HL-60 (cell line): ENCODE results near the gene GPRC5B.

Source experiments
- DNase-seq, 2 experiments: peaks; one replicate each; pipeline ENCODE4 v3.0.0-alpha.2; 2010 to 2020; ENCODE audit warnings: low read depth in 1 of 2, low spot score in 1 of 2
- H3K27ac ChIP-seq: fragments of 250-450 bp; sonication (Bioruptor Pico); replicated peaks from 2 replicates; pipeline ENCODE4 v1.5.1; 2020; ENCODE audit warnings: mild to moderate bottlenecking, moderate library complexity
- H3K27me3 ChIP-seq: fragments of 250-450 bp; sonication (Bioruptor Pico); 2 replicates; pipeline ENCODE4 v1.5.1; 2021; ENCODE audit warnings: mild to moderate bottlenecking, moderate library complexity; ENCODE audit not compliant: insufficient read depth, poor library complexity, severe bottlenecking
- H3K4me3 ChIP-seq: replicated peaks from 2 replicates; pipeline ENCODE4 v1.5.1; 2011; ENCODE audit warnings: mild to moderate bottlenecking, control low read depth, low read length; ENCODE audit not compliant: insufficient read depth
- CTCF ChIP-seq: IDR thresholded peaks from one replicate; pipeline ENCODE4 v1.5.1; 2011; ENCODE audit warnings: low read length, control low read depth, inconsistent platforms; ENCODE audit not compliant: insufficient read depth
- GABPA ChIP-seq: IDR thresholded peaks from 2 replicates; pipeline ENCODE4 v1.6.1; 2012; ENCODE audit warnings: low read depth
- POLR2AphosphoS5 ChIP-seq: IDR thresholded peaks from 2 replicates; pipeline ENCODE4 v1.6.1; 2012; ENCODE audit warnings: low read depth
- REST ChIP-seq: IDR thresholded peaks from 2 replicates; pipeline ENCODE4 v1.6.1; 2012; ENCODE audit warnings: low read depth; ENCODE audit not compliant: insufficient replicate concordance
- SPI1 ChIP-seq: IDR thresholded peaks from 2 replicates; pipeline ENCODE4 v1.6.1; 2012; ENCODE audit warnings: low read depth, mild to moderate bottlenecking, borderline replicate concordance

GPRC5B gene

GRCh38 chr16:19831678-19832077, 53.0 kb downstream of the GPRC5B start:
- no peak for TF ChIP-seq CTCF
- no peak for TF ChIP-seq GABPA
- TF ChIP-seq SPI1 = no peak
- no peak for TF ChIP-seq REST
- TF ChIP-seq POLR2AphosphoS5 = no peak
- DNase-seq = no peak
- Histone ChIP-seq H3K27ac (no peak overlapping the region), H3K4me3 (no peak overlapping the region), H3K27me3 (no peaks in the 10 kb centered on the region)

GRCh38 chr16:19830902-19831560, 53.6 kb downstream of the GPRC5B start:
- H3K27ac ChIP-seq = no peak overlapping the region
- peak; percentile 13; the same call in 1 of the 2 replicates for TF ChIP-seq SPI1
- TF ChIP-seq REST = no peak
- DNase-seq = peak in 1 of 2 experiments; percentile 50
- H3K27me3 ChIP-seq = no peaks in the 10 kb centered on the region
- no peak overlapping the region for H3K4me3 ChIP-seq

- Histone ChIP-seq H3K4me3 (no peak overlapping the region), H3K27me3 (no peaks in the 10 kb centered on the region), H3K27ac (no peak overlapping the region)
- DNase-seq = no peak
- no peak for TF ChIP-seq SPI1
These were observed 54.6 kb downstream of the GPRC5B start for GRCh38 chr16:19829844-19830692.

- Histone ChIP-seq H3K4me3 (no peak overlapping the region), H3K27me3 (no peaks in the 10 kb centered on the region), H3K27ac (no peak overlapping the region)
- DNase-seq = no peak
- TF ChIP-seq CTCF (no peak), REST (no peak), SPI1 (no peak), GABPA (no peak)
These were observed 60.4 kb downstream of the GPRC5B start for GRCh38 chr16:19824216-19824615.
